ENCODE measurements around the gene KRT7.

KRT7 gene

GRCh38 chr12:52294803-52295202 lies 61.8 kb downstream of the KRT7 start:
- Histone ChIP-seq H3K27me3 (ENCODE audit: low read length) (no peaks in the 10 kb centered on the region), H3K79me2 (ENCODE audit: insufficient read depth, low read length) (no peaks in the 10 kb centered on the region), H3K4me3 (ENCODE audit: insufficient read depth, low read length, poor library complexity, severe bottlenecking) (no peak overlapping the region), H3F3A (ENCODE audit: insufficient read depth) (no peaks in the 10 kb centered on the region), H4K20me1 (ENCODE audit: low read depth, low read length) (no peaks in the 10 kb centered on the region), H3K36me3 (ENCODE audit: low read length) (no peaks in the 10 kb centered on the region), H3K9ac (ENCODE audit: low read length) (no peak overlapping the region), H2AFZ (ENCODE audit: low read depth, low read length, severe bottlenecking) (no peak overlapping the region), H3K9me3 (ENCODE audit: insufficient read depth, low read length) (no peaks in the 10 kb centered on the region), H3K9me2 (replicated peaks; ENCODE audit: insufficient read depth, low read length) (no peaks in the 10 kb centered on the region), H3K4me2 (ENCODE audit: low read depth, low read length, poor library complexity, severe bottlenecking) (no peak overlapping the region), H3K27ac (ENCODE audit: low read depth, low read length) (no peak overlapping the region)
- TF ChIP-seq, protein P1, sequence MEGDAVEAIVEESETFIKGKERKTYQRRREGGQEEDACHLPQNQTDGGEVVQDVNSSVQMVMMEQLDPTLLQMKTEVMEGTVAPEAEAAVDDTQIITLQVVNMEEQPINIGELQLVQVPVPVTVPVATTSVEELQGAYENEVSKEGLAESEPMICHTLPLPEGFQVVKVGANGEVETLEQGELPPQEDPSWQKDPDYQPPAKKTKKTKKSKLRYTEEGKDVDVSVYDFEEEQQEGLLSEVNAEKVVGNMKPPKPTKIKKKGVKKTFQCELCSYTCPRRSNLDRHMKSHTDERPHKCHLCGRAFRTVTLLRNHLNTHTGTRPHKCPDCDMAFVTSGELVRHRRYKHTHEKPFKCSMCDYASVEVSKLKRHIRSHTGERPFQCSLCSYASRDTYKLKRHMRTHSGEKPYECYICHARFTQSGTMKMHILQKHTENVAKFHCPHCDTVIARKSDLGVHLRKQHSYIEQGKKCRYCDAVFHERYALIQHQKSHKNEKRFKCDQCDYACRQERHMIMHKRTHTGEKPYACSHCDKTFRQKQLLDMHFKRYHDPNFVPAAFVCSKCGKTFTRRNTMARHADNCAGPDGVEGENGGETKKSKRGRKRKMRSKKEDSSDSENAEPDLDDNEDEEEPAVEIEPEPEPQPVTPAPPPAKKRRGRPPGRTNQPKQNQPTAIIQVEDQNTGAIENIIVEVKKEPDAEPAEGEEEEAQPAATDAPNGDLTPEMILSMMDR (IDR thresholded peaks at IDR 0.05; ENCODE audit: insufficient read depth, low read length, poor library complexity, severe bottlenecking) = no peak
- no peak for TF ChIP-seq EZH2phosphoT487 (conservative IDR thresholded peaks at IDR 0.05; ENCODE audit: low read length)

DNA sequence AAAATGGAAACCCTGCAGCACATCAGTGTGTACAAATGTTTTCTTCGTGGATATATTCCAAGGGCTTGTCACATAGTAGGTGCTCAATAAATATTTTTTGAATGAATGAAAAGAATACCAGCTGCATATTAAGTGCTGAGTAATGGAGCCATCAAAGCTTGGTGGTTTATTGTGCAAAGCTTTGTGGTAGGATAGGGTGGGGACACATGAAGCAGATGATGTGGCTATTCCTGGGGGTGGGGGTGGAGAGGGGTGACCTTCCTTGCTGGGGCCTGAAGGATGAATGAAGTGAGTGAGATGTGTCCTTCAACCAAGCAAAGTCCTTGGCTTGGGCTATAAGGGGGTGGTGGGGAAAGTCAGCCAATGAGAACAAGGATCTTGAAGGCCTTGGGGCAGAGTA lies 62.6 kb downstream of the KRT7 start:
- H3F3A ChIP-seq (ENCODE audit: insufficient read depth) = no peaks in the 10 kb centered on the region
- H3K27ac ChIP-seq (ENCODE audit: low read depth, low read length) = no peak overlapping the region
- no peak overlapping the region for H3K4me2 ChIP-seq (ENCODE audit: low read depth, low read length, poor library complexity, severe bottlenecking)
- no peak for TF ChIP-seq EZH2phosphoT487 (conservative IDR thresholded peaks at IDR 0.05; ENCODE audit: low read length)
- TF ChIP-seq, protein P1 (IDR thresholded peaks at IDR 0.05; ENCODE audit: insufficient read depth, low read length, poor library complexity, severe bottlenecking) = no peak
- H3K9me3 ChIP-seq (ENCODE audit: insufficient read depth, low read length) = no peaks in the 10 kb centered on the region
- H3K79me2 ChIP-seq (ENCODE audit: insufficient read depth, low read length) = no peaks in the 10 kb centered on the region
- H3K9me2 ChIP-seq (replicated peaks; ENCODE audit: insufficient read depth, low read length) = no peaks in the 10 kb centered on the region
- H4K20me1 ChIP-seq (ENCODE audit: low read depth, low read length) = no peaks in the 10 kb centered on the region
- no peaks in the 10 kb centered on the region; the same call in 1 of the 2 replicates for H3K27me3 ChIP-seq (ENCODE audit: low read length)
- no peak overlapping the region for H3K9ac ChIP-seq (ENCODE audit: low read length)
- H3K36me3 ChIP-seq (ENCODE audit: low read length) = no peaks in the 10 kb centered on the region
- no peak overlapping the region for H2AFZ ChIP-seq (ENCODE audit: low read depth, low read length, severe bottlenecking)
- H3K4me3 ChIP-seq (ENCODE audit: insufficient read depth, low read length, poor library complexity, severe bottlenecking) = no peak overlapping the region

DNA sequence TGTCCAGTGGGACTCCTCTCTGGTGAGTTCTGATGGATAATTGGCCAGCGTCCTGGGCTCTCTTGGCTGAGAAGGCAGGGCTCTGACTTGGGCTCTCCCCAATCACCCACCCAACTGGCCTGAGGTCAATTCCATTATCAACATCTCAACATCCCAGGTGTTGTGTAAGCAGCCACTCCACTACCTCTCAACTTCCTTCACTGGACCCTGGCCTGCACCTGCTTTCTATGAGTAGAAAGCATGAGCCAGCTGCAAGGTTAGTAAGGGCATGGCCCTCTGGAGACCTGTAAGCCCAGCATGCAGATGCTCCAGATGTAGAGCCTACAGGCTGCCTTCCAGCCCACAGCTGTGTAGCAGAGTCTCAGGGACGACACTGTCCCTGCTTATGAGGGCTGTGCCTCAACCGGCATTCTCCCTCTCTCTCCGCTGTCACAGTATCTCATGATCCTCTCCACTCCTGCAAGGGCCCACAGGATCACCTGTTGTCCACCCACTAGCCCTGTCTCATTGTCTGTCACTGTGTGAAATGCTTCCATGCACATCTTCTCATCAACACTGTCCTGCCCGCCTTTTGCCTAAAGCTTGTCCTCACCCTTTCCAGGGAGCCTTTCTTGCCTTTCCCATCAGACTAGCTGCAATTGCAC lies 63.7 kb downstream of the KRT7 start:
- Histone ChIP-seq H3K9ac (ENCODE audit: low read length) (no peak overlapping the region), H3K4me2 (ENCODE audit: low read depth, low read length, poor library complexity, severe bottlenecking) (no peak overlapping the region), H3K9me2 (replicated peaks; ENCODE audit: insufficient read depth, low read length) (no peaks in the 10 kb centered on the region), H3K27ac (ENCODE audit: low read depth, low read length) (no peak overlapping the region), H3K9me3 (ENCODE audit: insufficient read depth, low read length) (no peaks in the 10 kb centered on the region), H2AFZ (ENCODE audit: low read depth, low read length, severe bottlenecking) (no peak overlapping the region), H3F3A (ENCODE audit: insufficient read depth) (no peaks in the 10 kb centered on the region), H3K27me3 (ENCODE audit: low read length) (no peaks in the 10 kb centered on the region; the same call in 1 of the 2 replicates), H3K79me2 (ENCODE audit: insufficient read depth, low read length) (no peaks in the 10 kb centered on the region), H3K4me3 (ENCODE audit: insufficient read depth, low read length, poor library complexity, severe bottlenecking) (no peak overlapping the region), H4K20me1 (ENCODE audit: low read depth, low read length) (no peaks in the 10 kb centered on the region), H3K36me3 (ENCODE audit: low read length) (no peaks in the 10 kb centered on the region)
- TF ChIP-seq EZH2phosphoT487 (conservative IDR thresholded peaks at IDR 0.05; ENCODE audit: low read length) = no peak
- TF ChIP-seq, protein P1 (IDR thresholded peaks at IDR 0.05; ENCODE audit: insufficient read depth, low read length, poor library complexity, severe bottlenecking) = no peak
